HepG2 (cell line): ENCODE measurements around the gene GLG1. TPM values are rescaled to one million over a fixed set of nuclear protein-coding genes. Genes with fewer than 3 reads are reported as not detected.

Source experiments
- ATAC-seq: fragments of 200-7000 bp; cut with Tn5 transposase; 3 replicates; pipeline ENCODE4 v1.9.1; 2020; ENCODE audit warnings: mild to moderate bottlenecking, moderate library complexity
- BruUV-seq: library from RNA; stranded (reverse); fragments of 400-500 nt; replicated peaks from 2 replicates; lab custom pipeline; 2021; lab: Mats Ljungman, UMichigan
- CTCF ChIA-PET: fragments of 300-600 bp; formaldehyde crosslinking; extraction: SDS; loops from one replicate; lab custom pipeline; 2021; ENCODE audit warnings: low total read pairs, inconsistent platforms, low intra/inter-chr PET ratio; lab: Yijun Ruan, JAX
- POLR2A ChIA-PET: fragments of 350-600 bp; sonication (Branson Sonifier 250); formaldehyde crosslinking; loops from one replicate; lab custom pipeline; 2020; ENCODE audit warnings: antibody characterized with exemption, inconsistent platforms; lab: Yijun Ruan, JAX
- DNase-seq: peaks from one replicate; pipeline ENCODE4 v3.0.0-alpha.2; 2015; ENCODE audit warnings: low spot score
- FAIRE-seq: peaks from 3 replicates; lab custom pipeline; 2011; peaks lifted over from hg19 to GRCh38; lab: Jason Lieb, UNC
- H2AFZ ChIP-seq: one replicate; pipeline ENCODE4 v1.6.1; 2011; ENCODE audit warnings: low read length, inconsistent platforms
- H3K27ac ChIP-seq: fragments of 300-600 bp; 3 replicates; pipeline ENCODE4 v1.8.0; 2011; ENCODE audit warnings: mixed run types, mild to moderate bottlenecking, mixed read lengths, low read length, inconsistent platforms; ENCODE audit not compliant: insufficient read depth; ENCODE audit errors: extremely low read length
- H3K27me3 ChIP-seq, 2 experiments: fragments of 200-600 bp in 1 of 2; 2 replicates in 1 of 2; 3 replicates in 1 of 2; pipeline versions ENCODE4 v1.6.0 to v1.8.0; 2011; ENCODE audit warnings: low read length in 2 of 2, mild to moderate bottlenecking in 2 of 2, moderate library complexity in 2 of 2, inconsistent platforms in 1 of 2; ENCODE audit not compliant: insufficient read depth in 2 of 2, control insufficient read depth in 1 of 2
- H3K36me3 ChIP-seq, 2 experiments: fragments of 200-600 bp in 1 of 2; replicated peaks in 1 of 2; 2 replicates in 1 of 2; 3 replicates in 1 of 2; pipeline versions ENCODE4 v1.5.1 to v1.8.0; 2011; ENCODE audit warnings: low read length in 2 of 2, inconsistent platforms in 1 of 2; ENCODE audit not compliant: insufficient read depth in 2 of 2, control insufficient read depth in 1 of 2
- H3K4me1 ChIP-seq: 2 replicates; pipeline ENCODE4 v1.5.1; 2012; ENCODE audit warnings: low read length, inconsistent platforms; ENCODE audit not compliant: insufficient read depth
- H3K4me2 ChIP-seq: 2 replicates; pipeline ENCODE4 v1.6.0; 2011; ENCODE audit warnings: low read depth, low read length, inconsistent platforms
- H3K4me3 ChIP-seq, 3 experiments: fragments of 200-600 bp in 1 of 3; sonication (generic), shearing (Covaris generic) in 1 of 3; replicated peaks in 1 of 3; 2 replicates each; pipeline ENCODE4 v1.5.1; 2011 to 2016; ENCODE audit warnings: low read length in 3 of 3, inconsistent platforms in 2 of 3, low read depth in 2 of 3, mild to moderate bottlenecking in 2 of 3, control low read depth in 1 of 3, mixed read lengths in 1 of 3; ENCODE audit not compliant: insufficient read depth in 1 of 3
- H3K79me2 ChIP-seq: one replicate; pipeline ENCODE4 v1.6.1; 2011; ENCODE audit warnings: low read length, inconsistent platforms; ENCODE audit not compliant: insufficient read depth
- H3K9ac ChIP-seq: 2 replicates; pipeline ENCODE4 v1.6.0; 2011; ENCODE audit warnings: mild to moderate bottlenecking, low read depth, low read length, inconsistent platforms; ENCODE audit not compliant: insufficient read depth
- H3K9me3 ChIP-seq: 2 replicates; pipeline ENCODE4 v1.5.1; 2012; ENCODE audit warnings: mild to moderate bottlenecking, low read length
- H4K20me1 ChIP-seq: 2 replicates; pipeline ENCODE4 v1.6.0; 2011; ENCODE audit warnings: inconsistent platforms, mild to moderate bottlenecking, low read length, moderate library complexity; ENCODE audit not compliant: insufficient read depth
- HOMEZ ChIP-seq: IDR thresholded peaks from 2 replicates; pipeline ENCODE4 v1.6.1; 2016; ENCODE audit warnings: low read depth
- MAFK ChIP-seq, 2 experiments: IDR thresholded peaks in 1 of 2; conservative IDR thresholded peaks in 1 of 2; 2 replicates each; pipeline ENCODE4 v1.6.1; 2011; ENCODE audit warnings: improper control_type of control experiment in 2 of 2, low read length in 2 of 2
- MTA1 ChIP-seq: sonication (generic); formaldehyde crosslinking; IDR thresholded peaks from 2 replicates; pipeline ENCODE4 v1.4.0; 2020; ENCODE audit warnings: missing genetic modification reagents, mild to moderate bottlenecking, borderline replicate concordance
- PHB2 ChIP-seq: fragments of 450-650 bp; IDR thresholded peaks from 2 replicates; pipeline ENCODE4 v1.6.1; 2018; ENCODE audit not compliant: partially characterized antibody
- SRY ChIP-seq: sonication (generic); formaldehyde crosslinking; IDR thresholded peaks from 2 replicates; pipeline ENCODE4 v1.8.0; 2022; ENCODE audit warnings: mild to moderate bottlenecking, missing genetic modification reagents
- ZNF3 ChIP-seq: IDR thresholded peaks from 2 replicates; pipeline ENCODE4 v1.7.0; 2017; ENCODE audit warnings: inconsistent platforms
- ZNF569 ChIP-seq: sonication (generic); formaldehyde crosslinking; IDR thresholded peaks from 2 replicates; pipeline ENCODE4 v1.5.0; 2020; ENCODE audit warnings: mild to moderate bottlenecking, missing genetic modification reagents, moderate library complexity, borderline replicate concordance
- ZNF784 ChIP-seq: sonication (generic); formaldehyde crosslinking; IDR thresholded peaks from 2 replicates; pipeline ENCODE4 v1.5.1; 2020; ENCODE audit warnings: missing genetic modification reagents, mild to moderate bottlenecking, borderline replicate concordance
- WGBS: methylation state at CpG from one replicate; pipeline ENCODE4 v1.1.6; 2017; ENCODE audit warnings: low lambda C conversion rate; 5-methylcytosine and 5-hydroxymethylcytosine counted together
- in situ Hi-C: cut with HindIII; loops from 2 replicates; pipeline ENCODE4 v1.10.0; 2017; ENCODE audit warnings: low pct_unique_long_range_greater_than_20kb; ENCODE audit not compliant: extremely low pct_ligation_motif_present
- intact Hi-C: fragments of 100-400 bp; cut with micrococcal nuclease; formaldehyde crosslinking; loops from one replicate; pipeline ENCODE4 v1.10.0; 2022; ENCODE audit not compliant: unreplicated experiment
- polyA plus RNA-seq, 8 experiments: library from polyadenylated mRNA; depleted of rRNA in 3 of 8; stranded (reverse) in 7 of 8; unstranded in 1 of 8; fragments of >200 nt; fragmentation: Illumina TruSeq in 4 of 8; extraction: Trizol in 4 of 8; gene quantifications; 2 replicates each; pipeline versions ENCODE4 v1.2.1 to v1.2.3, GENCODE V29; 2011 to 2016; ENCODE audit warnings: low read depth in 4 of 8, missing spikeins in 1 of 8, mixed read lengths in 1 of 8; ENCODE audit not compliant: insufficient read depth in 1 of 8
- total RNA-seq, 5 experiments: library from RNA; depleted of rRNA; stranded (reverse); fragments of >200 nt; fragmentation: Illumina TruSeq; extraction: Trizol; gene quantifications; 2 replicates each; pipeline ENCODE4 v1.2.3, GENCODE V29; 2016; ENCODE audit warnings: low read depth in 1 of 5

The GLG1 gene
- total and polyA plus RNA-seq, 2 of the 13 experiments (the other 11 are each of a cell fraction or from before 2014, with no cell fraction given): 87.7 to 141 TPM

GRCh38 chr16:74462361-74462760 lies 144.6 kb downstream of the GLG1 start:
- BruUV-seq: no TSS peak
- H3K9me3 ChIP-seq: no peaks in the 10 kb centered on the region
- in situ Hi-C loops: no loop called here
- DNase-seq (no peak), ATAC-seq (no peak), FAIRE-seq (no peak)
- H3K79me2 ChIP-seq: no peaks in the 10 kb centered on the region
- H3K9ac ChIP-seq: no peak overlapping the region
- H3K36me3 ChIP-seq: peaks cover 25 to 79% of the 10 kb centered on the region in 2 experiments
- ChIA-PET CTCF (no interaction called here), POLR2A (interaction anchor here (0.6 kb wide), 1 partner anchor 1004 kb away, joined by 3 read pairs; no protein-coding TSS in a partner anchor)
- no peaks in the 10 kb centered on the region for H3K4me1 ChIP-seq
- intact Hi-C loops: no loop called here
- TF ChIP-seq MTA1 (CRISPR knock-in tag) (no peak), MAFK (conservative IDR thresholded peaks at IDR 0.05 in 1 of 2, IDR thresholded peaks at IDR 0.05 in 1 of 2; ENCODE audit: low read length in 2 of 2) (0 out of 4 replicates have a peak, but pooled peaks of 1 of the 2 experiments have one; percentile 13)
- no peaks in the 10 kb centered on the region for H3K27me3 ChIP-seq
- no peak overlapping the region for H3K4me2 ChIP-seq
- WGBS: 97% methylated on average over 4 of the region's 4 CpGs
- no peaks in the 10 kb centered on the region for H4K20me1 ChIP-seq
- no peak overlapping the region for H2AFZ ChIP-seq
- no peak overlapping the region for H3K27ac ChIP-seq
- no peak overlapping the region for H3K4me3 ChIP-seq

GRCh38 chr16:74461826-74462225 lies 145.1 kb downstream of the GLG1 start:
- 97% methylated on average over 9 of the region's 9 CpGs for WGBS
- ChIA-PET CTCF (no interaction called here), POLR2A (interaction anchor here (0.6 kb wide), 1 partner anchor 1005 kb away, joined by 3 read pairs; no protein-coding TSS in a partner anchor)
- Histone ChIP-seq H2AFZ (no peak overlapping the region), H3K9ac (no peak overlapping the region), H3K4me3 (no peak overlapping the region), H3K79me2 (no peaks in the 10 kb centered on the region), H3K27me3 (no peaks in the 10 kb centered on the region), H4K20me1 (no peaks in the 10 kb centered on the region), H3K9me3 (no peaks in the 10 kb centered on the region), H3K27ac (no peak overlapping the region), H3K36me3 (peaks cover 21 to 74% of the 10 kb centered on the region in 2 experiments), H3K4me1 (no peaks in the 10 kb centered on the region), H3K4me2 (no peak overlapping the region)
- DNase-seq (no peak), ATAC-seq (no peak), FAIRE-seq (no peak)
- intact Hi-C loops (no loop called here), in situ Hi-C loops (no loop called here)
- BruUV-seq: no TSS peak
- TF ChIP-seq ZNF3 (CRISPR knock-in tag): no peak
- TF ChIP-seq HOMEZ (CRISPR knock-in tag): no peak
- no peak for TF ChIP-seq ZNF784 (CRISPR knock-in tag)
- TF ChIP-seq SRY: no peak
- no peak for TF ChIP-seq PHB2
- no peak for TF ChIP-seq ZNF569
